Keratinocyte (primary cell): ENCODE results near the gene SH2D6. TPM values are rescaled to one million over a fixed set of nuclear protein-coding genes. Genes with fewer than 3 reads are reported as not detected.
"Not testable (repeated sequence)": the region's sequence is repeated elsewhere in the genome, so short reads cannot be mapped to it uniquely, and the experiment has no call there.

Source experiments
- DNase-seq: peaks from one replicate; pipeline ENCODE4 v3.0.0-alpha.2; 2011; ENCODE audit warnings: low read depth, missing footprints, low spot score
- FAIRE-seq: peaks from 2 replicates; lab custom pipeline; 2011; peaks lifted over from hg19 to GRCh38; lab: Jason Lieb, UNC
- H2AFZ ChIP-seq: 2 replicates; pipeline ENCODE4 v1.6.0; 2012; ENCODE audit warnings: low read length, control low read depth, inconsistent platforms; ENCODE audit not compliant: control insufficient read depth
- H3K27ac ChIP-seq: 2 replicates; pipeline ENCODE4 v1.5.1; 2011; ENCODE audit warnings: low read length; ENCODE audit not compliant: control insufficient read depth, insufficient read depth
- H3K27me3 ChIP-seq: 3 replicates; pipeline ENCODE4 v1.6.0; 2011; ENCODE audit warnings: low read length; ENCODE audit not compliant: control insufficient read depth, insufficient read depth; ENCODE audit errors: extremely low read depth
- H3K36me3 ChIP-seq, 2 experiments: 2 replicates in 1 of 2; 3 replicates in 1 of 2; pipeline ENCODE4 v1.5.1; 2011; ENCODE audit warnings: low read length in 2 of 2, mild to moderate bottlenecking in 1 of 2; ENCODE audit not compliant: control insufficient read depth in 2 of 2, insufficient read depth in 2 of 2; ENCODE audit errors: extremely low read depth in 1 of 2
- H3K4me1 ChIP-seq: 3 replicates; pipeline ENCODE4 v1.5.1; 2011; ENCODE audit warnings: low read length; ENCODE audit not compliant: control insufficient read depth, insufficient read depth; ENCODE audit errors: extremely low read depth
- H3K4me2 ChIP-seq: 3 replicates; pipeline ENCODE4 v1.6.0; 2011; ENCODE audit warnings: low read depth, low read length; ENCODE audit not compliant: control insufficient read depth, insufficient read depth; ENCODE audit errors: extremely low read depth
- H3K4me3 ChIP-seq, 3 experiments: fragments of 200-600 bp in 1 of 3; sonication (generic) in 1 of 3; 2 replicates in 2 of 3; 3 replicates in 1 of 3; pipeline ENCODE4 v1.5.1; 2011 to 2016; ENCODE audit warnings: low read length in 3 of 3, mild to moderate bottlenecking in 3 of 3, control low read depth in 2 of 3, inconsistent platforms in 1 of 3, low read depth in 1 of 3, mixed read lengths in 1 of 3, mixed run types in 1 of 3, moderate library complexity in 1 of 3; ENCODE audit not compliant: control insufficient read depth in 2 of 3, insufficient read depth in 2 of 3; ENCODE audit errors: extremely low read depth in 1 of 3
- H3K79me2 ChIP-seq: 2 replicates; pipeline ENCODE4 v1.6.0; 2012; ENCODE audit warnings: low read length; ENCODE audit not compliant: control insufficient read depth, insufficient read depth
- H3K9ac ChIP-seq: 3 replicates; pipeline ENCODE4 v1.6.0; 2011; ENCODE audit warnings: low read length; ENCODE audit not compliant: control insufficient read depth, insufficient read depth; ENCODE audit errors: extremely low read depth
- H3K9me1 ChIP-seq: 3 replicates; pipeline ENCODE4 v1.6.0; 2011; ENCODE audit warnings: low read length; ENCODE audit not compliant: control insufficient read depth, insufficient read depth; ENCODE audit errors: extremely low read depth
- H3K9me3 ChIP-seq: 2 replicates; pipeline ENCODE4 v1.5.1; 2012; ENCODE audit warnings: low read depth, low read length; ENCODE audit not compliant: control insufficient read depth
- H4K20me1 ChIP-seq: 3 replicates; pipeline ENCODE4 v1.6.0; 2011; ENCODE audit warnings: low read length; ENCODE audit not compliant: control insufficient read depth, insufficient read depth; ENCODE audit errors: extremely low read depth
- EZH2 ChIP-seq: IDR thresholded peaks from one replicate; pipeline ENCODE4 v1.6.1; 2012; ENCODE audit warnings: inconsistent platforms, mild to moderate bottlenecking, low read length, moderate library complexity
- dilution Hi-C: fragments of 300-500 bp; cut with MboI; formaldehyde crosslinking; loops from one replicate; pipeline ENCODE4 v1.7.0; 2020; ENCODE audit warnings: low sequenced_read_pairs; ENCODE audit not compliant: extremely low pct_ligation_motif_present
- polyA plus RNA-seq, 5 experiments: library from polyadenylated mRNA; depleted of rRNA in 3 of 5; stranded (reverse) in 3 of 5; stranded (forward) in 1 of 5; unstranded in 1 of 5; fragments of >200 nt; gene quantifications; 1 replicate in 1 of 5; 2 replicates in 3 of 5; 3 replicates in 1 of 5; pipeline versions ENCODE4 v1.2.1 to v1.2.3, GENCODE V29; 2011 to 2012; ENCODE audit warnings: missing spikeins in 2 of 5, low read depth in 1 of 5, low replicate concordance in 1 of 5
- TF ChIP-seq, protein P1 (sequence below), 3 experiments: IDR thresholded peaks in 1 of 3; conservative IDR thresholded peaks in 1 of 3; optimal IDR thresholded peaks in 1 of 3; 2 replicates in 2 of 3; 3 replicates in 1 of 3; pipeline versions ENCODE3 to v1.5.1; 2011; ENCODE audit warnings: low read length in 3 of 3, mild to moderate bottlenecking in 3 of 3, moderate library complexity in 2 of 3, control low read depth in 1 of 3, inconsistent platforms in 1 of 3; ENCODE audit not compliant: insufficient read depth in 2 of 3; ENCODE audit errors: extremely low read depth in 1 of 3

Gene SH2D6
- polyA plus RNA-seq, 1 donor (not counting 4 experiments of a cell fraction or from before 2014, with no cell fraction given), result 0.10 TPM

DNA sequence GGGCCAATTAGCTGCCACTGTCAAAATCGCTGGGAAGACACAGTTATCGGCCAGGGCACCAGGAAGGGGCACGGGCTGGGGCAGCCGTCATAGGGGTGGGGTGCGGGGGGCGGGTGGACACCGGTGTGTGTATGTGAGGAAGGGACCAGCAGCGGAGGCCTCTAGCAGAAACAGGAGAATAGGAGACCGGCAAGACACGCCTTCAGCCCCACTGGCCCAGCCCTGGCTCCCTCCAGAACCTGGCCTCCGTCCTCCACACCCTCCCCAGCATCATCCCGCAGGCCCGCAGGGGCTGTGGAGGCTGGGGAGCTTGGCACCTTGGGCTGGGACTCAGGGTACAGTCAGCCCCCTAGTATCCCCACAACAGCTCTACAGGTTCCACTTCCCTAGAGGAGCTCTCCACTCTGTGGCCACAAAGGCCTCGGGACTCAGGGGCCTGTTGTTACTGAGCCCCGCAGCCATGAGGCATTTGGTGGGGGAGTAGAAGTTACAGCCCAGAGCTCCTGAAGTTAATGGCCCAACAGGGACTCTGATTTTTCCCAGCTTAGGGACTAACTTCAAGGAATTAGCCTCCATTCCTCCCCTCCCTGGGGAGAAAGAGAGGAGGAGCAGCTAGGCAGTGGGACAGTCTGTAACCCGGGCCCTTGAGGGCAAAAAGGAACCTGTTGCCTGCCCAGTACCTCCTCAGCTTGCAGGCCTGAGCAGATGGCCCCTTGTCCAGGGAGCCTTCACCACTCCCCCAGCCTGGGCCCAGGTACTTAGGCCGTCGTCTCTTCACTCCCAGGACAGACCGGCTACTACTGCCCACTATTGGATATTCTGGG lies 19.9 kb downstream of the SH2D6 start:
- Histone ChIP-seq H3K4me3 (peak overlapping the region in 1 of 3 experiments; percentile 39), H3K27me3 (no peaks in the 10 kb centered on the region), H2AFZ (peak overlapping the region; percentile 33), H4K20me1 (no peaks in the 10 kb centered on the region), H3K4me1 (peaks cover 22% of the 10 kb centered on the region), H3K4me2 (peak overlapping the region; percentile 67), H3K36me3 (no peaks in the 10 kb centered on the region), H3K9me3 (no peaks in the 10 kb centered on the region), H3K79me2 (no peaks in the 10 kb centered on the region), H3K27ac (peak overlapping the region; percentile 36), H3K9ac (peak overlapping the region; percentile 57), H3K9me1 (no peaks in the 10 kb centered on the region)
- DNase-seq (no peak), FAIRE-seq (no peak)
- dilution Hi-C loops, result no loop called here
- no peak for TF ChIP-seq EZH2
- TF ChIP-seq, protein P1, sequence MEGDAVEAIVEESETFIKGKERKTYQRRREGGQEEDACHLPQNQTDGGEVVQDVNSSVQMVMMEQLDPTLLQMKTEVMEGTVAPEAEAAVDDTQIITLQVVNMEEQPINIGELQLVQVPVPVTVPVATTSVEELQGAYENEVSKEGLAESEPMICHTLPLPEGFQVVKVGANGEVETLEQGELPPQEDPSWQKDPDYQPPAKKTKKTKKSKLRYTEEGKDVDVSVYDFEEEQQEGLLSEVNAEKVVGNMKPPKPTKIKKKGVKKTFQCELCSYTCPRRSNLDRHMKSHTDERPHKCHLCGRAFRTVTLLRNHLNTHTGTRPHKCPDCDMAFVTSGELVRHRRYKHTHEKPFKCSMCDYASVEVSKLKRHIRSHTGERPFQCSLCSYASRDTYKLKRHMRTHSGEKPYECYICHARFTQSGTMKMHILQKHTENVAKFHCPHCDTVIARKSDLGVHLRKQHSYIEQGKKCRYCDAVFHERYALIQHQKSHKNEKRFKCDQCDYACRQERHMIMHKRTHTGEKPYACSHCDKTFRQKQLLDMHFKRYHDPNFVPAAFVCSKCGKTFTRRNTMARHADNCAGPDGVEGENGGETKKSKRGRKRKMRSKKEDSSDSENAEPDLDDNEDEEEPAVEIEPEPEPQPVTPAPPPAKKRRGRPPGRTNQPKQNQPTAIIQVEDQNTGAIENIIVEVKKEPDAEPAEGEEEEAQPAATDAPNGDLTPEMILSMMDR (optimal IDR thresholded peaks at IDR 0.05 in 1 of 3, IDR thresholded peaks at IDR 0.05 in 1 of 3, conservative IDR thresholded peaks at IDR 0.05 in 1 of 3; ENCODE audit: extremely low read depth in 1 of 3, insufficient read depth in 2 of 3, low read length in 3 of 3), result no peak

DNA sequence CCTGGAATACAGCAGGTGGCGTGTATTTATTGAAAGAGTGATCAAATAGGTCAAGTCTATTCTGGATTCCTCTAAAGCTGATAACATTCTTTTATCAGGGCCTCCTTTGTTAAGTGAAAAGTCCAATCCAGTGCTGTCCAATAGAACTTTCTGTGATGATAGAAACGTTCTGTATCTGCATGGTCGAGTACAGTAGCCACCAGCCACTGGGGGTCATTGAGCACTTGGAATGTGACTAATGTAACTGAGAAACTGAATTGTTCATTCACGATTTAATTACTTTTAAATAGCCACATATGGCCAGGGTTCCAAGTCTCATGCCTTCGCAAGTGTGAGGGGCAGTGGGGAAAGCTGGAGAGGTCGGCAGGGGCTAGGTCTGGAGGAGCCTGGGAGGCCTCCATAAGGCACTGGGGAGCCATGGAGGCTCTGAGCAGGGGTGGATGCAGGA lies 20.5 kb downstream of the SH2D6 start:
- TF ChIP-seq, protein P1 (optimal IDR thresholded peaks at IDR 0.05 in 1 of 3, IDR thresholded peaks at IDR 0.05 in 1 of 3, conservative IDR thresholded peaks at IDR 0.05 in 1 of 3; ENCODE audit: extremely low read depth in 1 of 3, insufficient read depth in 2 of 3, low read length in 3 of 3), result no peak
- TF ChIP-seq EZH2, result no peak
- DNase-seq, result no peak
- H3K4me1 ChIP-seq, result peaks cover 15% of the 10 kb centered on the region
- H3K4me3 ChIP-seq, result no peak overlapping the region
- H3K79me2 ChIP-seq, result no peaks in the 10 kb centered on the region
- H3K4me2 ChIP-seq, result no peak overlapping the region
- H3K36me3 ChIP-seq, result no peaks in the 10 kb centered on the region
- H4K20me1 ChIP-seq, result no peaks in the 10 kb centered on the region
- H3K27ac ChIP-seq, result no peak overlapping the region
- no peaks in the 10 kb centered on the region for H3K9me1 ChIP-seq
- dilution Hi-C loops, result no loop called here
- no peaks in the 10 kb centered on the region for H3K9me3 ChIP-seq
- H3K27me3 ChIP-seq, result no peaks in the 10 kb centered on the region
- H3K9ac ChIP-seq, result no peak overlapping the region
- H2AFZ ChIP-seq, result no peak overlapping the region
- no peak for FAIRE-seq

DNA sequence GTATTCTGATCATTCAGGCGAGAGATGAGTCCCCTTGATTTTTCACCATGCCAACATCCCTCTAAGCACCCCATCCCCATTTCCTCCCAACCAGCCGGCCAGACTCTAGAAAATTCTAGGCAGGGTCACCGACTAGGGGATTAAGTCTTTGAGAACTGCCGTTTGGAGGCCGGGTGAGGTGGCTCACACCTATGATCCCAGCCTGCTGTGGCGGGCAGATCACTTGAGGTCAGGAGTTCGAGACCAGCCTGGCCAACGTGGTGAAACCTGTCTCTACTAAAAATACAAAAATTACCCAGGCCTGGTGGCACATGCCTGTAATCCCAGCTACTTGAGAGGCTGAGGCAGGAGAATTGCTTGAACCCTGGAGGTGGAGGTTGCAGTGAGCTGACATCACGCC lies 21.1 kb downstream of the SH2D6 start:
- dilution Hi-C loops, result not testable (repeated sequence)

More for the DNA sequence above, 21.1 kb downstream of the SH2D6 start:
- not testable (repeated sequence) for H3K27me3 ChIP-seq, H4K20me1 ChIP-seq, H3K4me2 ChIP-seq, H3K9me1 ChIP-seq, H3K9ac ChIP-seq, H3K27ac ChIP-seq, H3K9me3 ChIP-seq, H3K4me3 ChIP-seq, H3K36me3 ChIP-seq, FAIRE-seq, H3K79me2 ChIP-seq, DNase-seq, H2AFZ ChIP-seq
- peaks cover 13% of the 10 kb centered on the region for H3K4me1 ChIP-seq
